Neutrophil (primary cell): ENCODE results near the gene LGALSL.

Source experiments
- H3K27ac ChIP-seq: fragments of 200-600 bp; sonication (generic); 2 replicates; pipeline ENCODE4 v1.5.1; 2016; ENCODE audit warnings: mild to moderate bottlenecking, moderate library complexity
- H3K27me3 ChIP-seq: fragments of 200-600 bp; sonication (generic); 2 replicates; pipeline ENCODE4 v1.6.0; 2016; ENCODE audit warnings: mild to moderate bottlenecking
- H3K36me3 ChIP-seq: fragments of 200-600 bp; sonication (generic); 2 replicates; pipeline ENCODE4 v1.5.1; 2017
- H3K4me1 ChIP-seq, 2 experiments: fragments of 200-600 bp in 1 of 2; sonication (generic) in 1 of 2; 1 replicate in 1 of 2; 2 replicates in 1 of 2; pipeline versions ENCODE4 v1.5.1 to v1.6.1; 2013 to 2016; ENCODE audit warnings: low read depth in 1 of 2, low read length in 1 of 2, mild to moderate bottlenecking in 1 of 2, moderate library complexity in 1 of 2; ENCODE audit not compliant: control insufficient read depth in 1 of 2, insufficient read depth in 1 of 2
- H3K4me3 ChIP-seq, 2 experiments: fragments of 200-600 bp in 1 of 2; sonication (generic) in 1 of 2; 1 replicate in 1 of 2; 2 replicates in 1 of 2; pipeline ENCODE4 v1.5.1; 2013 to 2016; ENCODE audit warnings: low read depth in 1 of 2, low read length in 1 of 2, mild to moderate bottlenecking in 1 of 2, moderate library complexity in 1 of 2
- H3K9me3 ChIP-seq: fragments of 200-600 bp; sonication (generic); 2 replicates; pipeline ENCODE4 v1.5.1; 2016
- TF ChIP-seq, protein P1 (sequence below): fragments of 200-600 bp; sonication (generic); IDR thresholded peaks from 2 replicates; pipeline ENCODE4 v1.5.1; 2016; ENCODE audit warnings: antibody characterized with exemption

Gene LGALSL

DNA sequence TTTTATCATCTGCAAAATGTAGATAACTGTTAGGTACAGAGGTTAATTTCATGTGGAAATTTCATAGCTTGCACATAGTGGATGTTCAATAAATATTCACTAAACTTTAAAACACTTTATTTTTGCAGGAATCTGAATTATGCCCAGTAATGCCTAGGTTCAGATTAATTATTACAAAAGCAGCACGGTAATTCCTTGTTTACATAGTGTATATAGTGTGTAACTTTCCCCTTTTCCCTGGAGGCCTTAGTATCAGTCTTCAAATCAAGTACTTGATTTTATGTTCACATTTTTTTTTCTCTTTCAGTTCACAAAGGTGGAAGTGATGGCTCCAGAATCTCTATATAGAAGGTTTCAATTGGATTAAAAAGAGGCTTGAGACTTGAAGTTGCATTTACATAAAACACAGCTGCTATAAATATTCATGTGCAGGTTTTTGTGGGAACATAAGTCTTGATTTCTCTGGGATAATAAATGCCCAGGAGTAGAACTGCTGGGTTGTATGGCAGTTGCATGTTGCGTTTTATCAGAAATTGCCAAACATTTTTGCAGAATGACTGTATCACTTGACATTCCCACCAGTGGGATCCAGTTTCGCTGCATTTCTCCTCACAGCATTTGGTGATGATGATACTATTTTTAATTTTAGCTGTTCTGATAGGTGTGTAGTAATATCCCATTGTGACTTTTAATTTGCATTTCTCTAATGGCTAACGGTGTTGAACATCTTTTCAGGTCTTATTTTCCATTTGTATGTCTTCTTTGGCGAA, 27.6 kb upstream of the LGALSL start:
- Histone ChIP-seq H3K27me3 (no peaks in the 10 kb centered on the region), H3K4me1 (peaks cover 16 to 29% of the 10 kb centered on the region in 2 experiments), H3K36me3 (no peaks in the 10 kb centered on the region), H3K27ac (no peak overlapping the region), H3K9me3 (no peaks in the 10 kb centered on the region), H3K4me3 (no peak overlapping the region)
- TF ChIP-seq, protein P1, sequence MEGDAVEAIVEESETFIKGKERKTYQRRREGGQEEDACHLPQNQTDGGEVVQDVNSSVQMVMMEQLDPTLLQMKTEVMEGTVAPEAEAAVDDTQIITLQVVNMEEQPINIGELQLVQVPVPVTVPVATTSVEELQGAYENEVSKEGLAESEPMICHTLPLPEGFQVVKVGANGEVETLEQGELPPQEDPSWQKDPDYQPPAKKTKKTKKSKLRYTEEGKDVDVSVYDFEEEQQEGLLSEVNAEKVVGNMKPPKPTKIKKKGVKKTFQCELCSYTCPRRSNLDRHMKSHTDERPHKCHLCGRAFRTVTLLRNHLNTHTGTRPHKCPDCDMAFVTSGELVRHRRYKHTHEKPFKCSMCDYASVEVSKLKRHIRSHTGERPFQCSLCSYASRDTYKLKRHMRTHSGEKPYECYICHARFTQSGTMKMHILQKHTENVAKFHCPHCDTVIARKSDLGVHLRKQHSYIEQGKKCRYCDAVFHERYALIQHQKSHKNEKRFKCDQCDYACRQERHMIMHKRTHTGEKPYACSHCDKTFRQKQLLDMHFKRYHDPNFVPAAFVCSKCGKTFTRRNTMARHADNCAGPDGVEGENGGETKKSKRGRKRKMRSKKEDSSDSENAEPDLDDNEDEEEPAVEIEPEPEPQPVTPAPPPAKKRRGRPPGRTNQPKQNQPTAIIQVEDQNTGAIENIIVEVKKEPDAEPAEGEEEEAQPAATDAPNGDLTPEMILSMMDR: no peak

GRCh38 chr2:64434039-64434657, 19.8 kb upstream of the LGALSL start:
- H3K9me3 ChIP-seq: no peaks in the 10 kb centered on the region
- H3K27me3 ChIP-seq: no peaks in the 10 kb centered on the region
- H3K4me1 ChIP-seq: peaks cover 0 to 4% of the 10 kb centered on the region in 2 experiments
- TF ChIP-seq, protein P1: no peak
- no peak overlapping the region for H3K4me3 ChIP-seq
- no peak overlapping the region for H3K27ac ChIP-seq
- H3K36me3 ChIP-seq: no peaks in the 10 kb centered on the region

DNA sequence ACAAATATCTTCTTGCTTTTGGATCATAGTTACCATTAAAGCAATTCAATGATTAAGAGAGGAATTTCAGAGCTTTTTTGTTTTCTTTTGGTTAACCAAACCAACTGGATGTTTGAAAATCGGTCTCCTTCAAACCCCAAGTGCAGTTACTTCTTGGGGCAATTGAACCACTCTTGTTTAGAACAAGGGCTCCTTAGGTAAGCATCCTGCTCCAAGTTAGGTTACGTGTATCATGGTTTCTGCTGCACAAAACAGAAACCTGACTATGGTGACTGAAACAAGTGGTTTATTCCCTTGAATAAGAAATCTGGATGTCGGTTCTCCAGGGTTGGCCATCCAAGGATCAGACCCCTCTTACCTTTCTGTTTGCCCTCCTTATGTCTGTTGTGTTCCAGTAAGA, 16.1 kb upstream of the LGALSL start:
- H3K27me3 ChIP-seq: no peaks in the 10 kb centered on the region
- H3K27ac ChIP-seq: no peak overlapping the region
- TF ChIP-seq, protein P1: no peak
- H3K4me3 ChIP-seq: no peak overlapping the region
- H3K4me1 ChIP-seq: no peaks in the 10 kb centered on the region
- no peaks in the 10 kb centered on the region for H3K9me3 ChIP-seq
- H3K36me3 ChIP-seq: no peaks in the 10 kb centered on the region

GRCh38 chr2:64439194-64439593, 14.8 kb upstream of the LGALSL start:
- Histone ChIP-seq H3K27ac (no peak overlapping the region), H3K4me1 (no peaks in the 10 kb centered on the region), H3K9me3 (no peaks in the 10 kb centered on the region), H3K36me3 (no peaks in the 10 kb centered on the region), H3K27me3 (no peaks in the 10 kb centered on the region), H3K4me3 (no peak overlapping the region)
- TF ChIP-seq, protein P1: no peak

DNA sequence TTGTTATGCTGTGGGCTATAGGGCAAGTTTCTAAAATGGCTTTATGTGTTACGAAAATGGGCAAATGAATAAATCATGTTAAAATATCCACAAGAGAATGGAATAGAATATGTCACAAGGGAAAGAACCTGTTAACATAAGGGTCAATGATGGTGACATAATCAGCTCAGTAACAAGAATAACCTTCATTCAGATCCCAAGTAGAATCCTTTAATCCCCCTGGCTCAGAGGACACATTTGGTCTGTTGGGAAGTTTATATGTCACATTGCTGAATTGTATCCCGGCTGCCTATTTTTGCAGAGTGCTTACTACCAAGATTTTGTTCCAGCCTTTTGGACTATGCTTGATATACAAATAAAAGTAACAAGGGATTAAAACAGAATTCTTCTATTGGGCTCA, 13.1 kb upstream of the LGALSL start:
- H3K27me3 ChIP-seq: no peaks in the 10 kb centered on the region
- no peaks in the 10 kb centered on the region for H3K4me1 ChIP-seq
- TF ChIP-seq, protein P1: no peak

More for the DNA sequence above, 13.1 kb upstream of the LGALSL start:
- H3K27ac ChIP-seq: no peak overlapping the region
- H3K4me3 ChIP-seq: no peak overlapping the region
- H3K36me3 ChIP-seq: no peaks in the 10 kb centered on the region
- H3K9me3 ChIP-seq: no peaks in the 10 kb centered on the region
